Measurements from ENCODE around the gene MPDZ.

MPDZ gene

DNA sequence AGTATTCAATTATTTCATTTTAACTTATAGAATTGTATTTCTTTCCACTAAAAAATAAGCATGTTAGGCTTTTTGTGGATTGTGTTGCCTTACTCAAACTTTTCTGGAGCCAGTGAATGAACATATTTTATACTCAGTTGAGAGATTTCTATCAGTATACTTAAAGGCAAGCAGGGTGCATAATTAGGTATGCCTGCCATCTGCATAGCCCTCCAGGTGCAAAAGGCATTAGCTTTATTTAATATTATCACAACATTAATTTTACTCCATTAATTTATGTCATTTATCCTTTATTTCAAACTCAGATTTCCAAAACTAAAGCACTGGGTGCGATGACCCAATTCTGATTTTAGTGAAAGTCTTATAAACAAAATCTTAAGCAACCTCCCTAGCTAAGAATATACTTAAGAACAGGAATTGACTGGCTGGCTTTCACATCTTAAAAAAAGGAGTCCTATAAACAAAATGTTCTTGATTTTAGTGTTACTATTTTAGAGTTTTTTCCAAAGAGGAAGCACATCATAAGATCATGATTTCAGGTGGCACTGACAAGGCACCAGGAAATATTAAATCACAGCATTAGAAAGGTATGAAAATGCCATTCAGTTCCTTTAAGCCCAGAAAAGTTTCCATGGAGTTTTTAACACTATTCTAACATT lies 178.4 kb downstream of the MPDZ start:
- Histone ChIP-seq H3K36me3 (replicated peaks; ENCODE audit: low read depth, low read length) (no peaks in the 10 kb centered on the region), H3K27ac (ENCODE audit: low read length) (no peak overlapping the region), H3K4me1 (ENCODE audit: low read length) (no peaks in the 10 kb centered on the region), H3K79me2 (ENCODE audit: low read length) (no peaks in the 10 kb centered on the region), H4K20me1 (ENCODE audit: insufficient read depth, low read length) (no peaks in the 10 kb centered on the region), H3K9me3 (ENCODE audit: insufficient read depth, low read length) (no peaks in the 10 kb centered on the region), H3K4me3 (ENCODE audit: low read length) (no peak overlapping the region), H3K4me2 (ENCODE audit: low read length) (no peak overlapping the region), H2AFZ (ENCODE audit: low read depth, low read length) (no peak overlapping the region), H3K27me3 (ENCODE audit: low read depth, low read length) (no peaks in the 10 kb centered on the region), H3K9ac (ENCODE audit: low read length) (no peak overlapping the region)
- no peak for TF ChIP-seq EZH2phosphoT487 (IDR thresholded peaks at IDR 0.05; ENCODE audit: low read depth)
- TF ChIP-seq, protein P1, sequence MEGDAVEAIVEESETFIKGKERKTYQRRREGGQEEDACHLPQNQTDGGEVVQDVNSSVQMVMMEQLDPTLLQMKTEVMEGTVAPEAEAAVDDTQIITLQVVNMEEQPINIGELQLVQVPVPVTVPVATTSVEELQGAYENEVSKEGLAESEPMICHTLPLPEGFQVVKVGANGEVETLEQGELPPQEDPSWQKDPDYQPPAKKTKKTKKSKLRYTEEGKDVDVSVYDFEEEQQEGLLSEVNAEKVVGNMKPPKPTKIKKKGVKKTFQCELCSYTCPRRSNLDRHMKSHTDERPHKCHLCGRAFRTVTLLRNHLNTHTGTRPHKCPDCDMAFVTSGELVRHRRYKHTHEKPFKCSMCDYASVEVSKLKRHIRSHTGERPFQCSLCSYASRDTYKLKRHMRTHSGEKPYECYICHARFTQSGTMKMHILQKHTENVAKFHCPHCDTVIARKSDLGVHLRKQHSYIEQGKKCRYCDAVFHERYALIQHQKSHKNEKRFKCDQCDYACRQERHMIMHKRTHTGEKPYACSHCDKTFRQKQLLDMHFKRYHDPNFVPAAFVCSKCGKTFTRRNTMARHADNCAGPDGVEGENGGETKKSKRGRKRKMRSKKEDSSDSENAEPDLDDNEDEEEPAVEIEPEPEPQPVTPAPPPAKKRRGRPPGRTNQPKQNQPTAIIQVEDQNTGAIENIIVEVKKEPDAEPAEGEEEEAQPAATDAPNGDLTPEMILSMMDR (IDR thresholded peaks at IDR 0.05; ENCODE audit: low read depth, low read length) = no peak

DNA sequence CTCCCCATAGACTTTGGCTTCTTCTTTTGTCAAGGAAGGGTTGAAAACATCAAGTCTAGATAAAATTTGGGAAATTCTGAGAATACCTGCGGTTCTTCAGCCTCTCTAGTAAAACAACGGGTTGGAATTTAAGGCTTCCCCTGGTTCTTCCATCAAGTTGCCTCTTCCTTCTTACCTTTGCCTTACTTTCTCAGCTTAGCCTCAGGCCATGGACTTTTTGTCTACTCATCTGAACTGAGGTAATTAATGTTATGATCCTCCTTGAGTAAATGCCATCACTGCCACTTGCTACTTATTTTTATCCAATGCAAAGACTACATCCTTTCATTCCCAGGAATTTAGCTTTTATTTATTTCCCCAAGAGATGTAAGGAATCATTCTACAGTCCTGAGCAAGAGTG lies 184.4 kb downstream of the MPDZ start:
- no peaks in the 10 kb centered on the region for H3K79me2 ChIP-seq (ENCODE audit: low read length)
- H3K9ac ChIP-seq (ENCODE audit: low read length) = no peak overlapping the region
- no peak overlapping the region for H3K4me2 ChIP-seq (ENCODE audit: low read length)
- no peak overlapping the region for H3K27ac ChIP-seq (ENCODE audit: low read length)
- H3K9me3 ChIP-seq (ENCODE audit: insufficient read depth, low read length) = no peaks in the 10 kb centered on the region
- no peak overlapping the region for H3K4me3 ChIP-seq (ENCODE audit: low read length)
- TF ChIP-seq EZH2phosphoT487 (IDR thresholded peaks at IDR 0.05; ENCODE audit: low read depth) = no peak
- TF ChIP-seq, protein P1 (IDR thresholded peaks at IDR 0.05; ENCODE audit: low read depth, low read length) = no peak
- peaks cover 12% of the 10 kb centered on the region for H3K27me3 ChIP-seq (ENCODE audit: low read depth, low read length)
- H2AFZ ChIP-seq (ENCODE audit: low read depth, low read length) = no peak overlapping the region
- no peaks in the 10 kb centered on the region for H3K36me3 ChIP-seq (replicated peaks; ENCODE audit: low read depth, low read length)
- H4K20me1 ChIP-seq (ENCODE audit: insufficient read depth, low read length) = no peaks in the 10 kb centered on the region
- no peaks in the 10 kb centered on the region for H3K4me1 ChIP-seq (ENCODE audit: low read length)

DNA sequence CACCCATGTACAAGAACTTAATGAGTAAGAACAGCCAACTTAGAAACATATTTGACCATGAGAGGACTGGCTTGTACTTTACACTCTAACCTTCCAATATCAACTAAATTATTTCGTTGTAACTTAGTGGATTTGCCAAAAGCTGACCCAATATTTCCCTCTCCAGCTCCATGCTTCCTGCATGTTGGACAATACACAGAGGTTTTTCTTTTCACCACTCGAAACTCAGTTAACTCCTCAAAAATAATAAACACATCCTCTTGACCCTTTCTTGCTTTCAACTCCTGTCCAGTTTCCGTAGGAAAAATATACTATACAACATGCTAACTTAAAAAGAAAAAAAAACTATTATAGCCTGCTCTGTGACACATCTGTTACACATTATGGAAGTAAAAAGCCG lies 188.9 kb downstream of the MPDZ start:
- H3K9ac ChIP-seq (ENCODE audit: low read length) = no peak overlapping the region
- no peaks in the 10 kb centered on the region for H3K9me3 ChIP-seq (ENCODE audit: insufficient read depth, low read length)
- TF ChIP-seq, protein P1 (IDR thresholded peaks at IDR 0.05; ENCODE audit: low read depth, low read length) = no peak
- TF ChIP-seq EZH2phosphoT487 (IDR thresholded peaks at IDR 0.05; ENCODE audit: low read depth) = no peak
- H2AFZ ChIP-seq (ENCODE audit: low read depth, low read length) = no peak overlapping the region
- no peaks in the 10 kb centered on the region for H3K36me3 ChIP-seq (replicated peaks; ENCODE audit: low read depth, low read length)
- H3K4me1 ChIP-seq (ENCODE audit: low read length) = peaks cover 5% of the 10 kb centered on the region
- no peaks in the 10 kb centered on the region for H3K79me2 ChIP-seq (ENCODE audit: low read length)
- H3K27me3 ChIP-seq (ENCODE audit: low read depth, low read length) = peaks cover 12% of the 10 kb centered on the region
- no peak overlapping the region for H3K27ac ChIP-seq (ENCODE audit: low read length)
- no peaks in the 10 kb centered on the region for H4K20me1 ChIP-seq (ENCODE audit: insufficient read depth, low read length)
- no peak overlapping the region for H3K4me2 ChIP-seq (ENCODE audit: low read length)
- H3K4me3 ChIP-seq (ENCODE audit: low read length) = no peak overlapping the region

GRCh38 chr9:13089666-13090065 lies 189.8 kb downstream of the MPDZ start:
- Histone ChIP-seq H3K27me3 (ENCODE audit: low read depth, low read length) (peaks cover 12% of the 10 kb centered on the region), H2AFZ (ENCODE audit: low read depth, low read length) (no peak overlapping the region), H3K9ac (ENCODE audit: low read length) (no peak overlapping the region), H3K27ac (ENCODE audit: low read length) (no peak overlapping the region), H3K36me3 (replicated peaks; ENCODE audit: low read depth, low read length) (no peaks in the 10 kb centered on the region), H3K4me3 (ENCODE audit: low read length) (no peak overlapping the region), H3K79me2 (ENCODE audit: low read length) (no peaks in the 10 kb centered on the region), H4K20me1 (ENCODE audit: insufficient read depth, low read length) (no peaks in the 10 kb centered on the region), H3K4me1 (ENCODE audit: low read length) (peaks cover 5% of the 10 kb centered on the region), H3K9me3 (ENCODE audit: insufficient read depth, low read length) (no peaks in the 10 kb centered on the region), H3K4me2 (ENCODE audit: low read length) (no peak overlapping the region)
- no peak for TF ChIP-seq EZH2phosphoT487 (IDR thresholded peaks at IDR 0.05; ENCODE audit: low read depth)
- TF ChIP-seq, protein P1 (IDR thresholded peaks at IDR 0.05; ENCODE audit: low read depth, low read length) = no peak

All from OCI-LY3 (cell line).